ENCODE measurements around the gene SLC39A3.

DNA sequence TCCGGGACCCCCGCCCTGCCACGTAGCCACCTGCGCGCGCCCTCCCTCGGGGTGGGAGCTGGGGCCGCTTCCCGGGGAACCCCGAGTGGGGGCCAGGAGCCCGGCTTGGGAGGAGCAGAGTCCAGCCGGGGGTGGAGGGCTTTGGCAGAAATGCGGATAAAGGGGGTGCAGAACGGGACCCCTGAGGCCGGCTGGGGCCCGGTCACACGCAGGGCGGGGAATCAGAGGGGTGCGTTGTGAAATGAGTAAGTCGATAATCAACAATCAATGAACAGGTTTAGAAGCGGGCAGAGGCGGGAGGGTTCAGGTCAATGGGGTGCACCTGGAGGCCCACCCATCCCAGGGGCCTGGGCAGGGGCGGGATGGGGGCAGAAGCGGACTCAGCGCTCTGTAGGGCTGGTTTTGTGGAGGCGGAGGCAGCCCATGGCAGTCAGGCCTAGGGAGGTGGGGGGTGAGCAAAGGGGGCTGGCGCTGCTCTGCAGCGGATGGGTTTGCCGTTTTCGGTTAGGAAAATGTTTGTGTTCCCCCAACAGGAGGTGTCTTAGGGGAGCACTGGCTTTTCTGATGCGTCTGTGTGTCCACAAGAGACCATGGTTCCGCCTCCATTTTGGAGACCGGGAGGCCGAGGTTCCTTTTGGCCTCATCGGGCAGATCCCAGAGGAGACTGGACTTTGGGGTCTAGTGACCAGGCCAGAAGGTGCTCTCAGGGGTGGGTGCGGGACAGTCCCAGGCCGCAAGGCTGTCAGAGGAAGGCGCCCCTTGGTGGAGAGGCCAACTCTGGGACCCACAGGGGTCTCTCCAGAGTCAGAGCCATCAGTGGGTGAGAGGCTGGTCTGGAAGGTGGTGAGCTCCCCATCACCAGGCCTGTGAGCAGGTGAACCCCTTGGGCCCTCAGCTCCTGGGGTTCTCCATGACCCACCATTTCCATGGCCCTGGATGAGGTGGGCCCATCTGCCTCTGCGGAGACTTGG, 18.0 kb downstream of the SLC39A3 start:
- TF ChIP-seq POLR2AphosphoS5 (IDR thresholded peaks at IDR 0.05; ENCODE audit: borderline replicate concordance, low read depth, low read length) (no peak), EZH2 (IDR thresholded peaks at IDR 0.05) (no peak)

Measured in SK-N-MC (cell line).